NCI-H82 (cell line): ENCODE measurements around the gene PHYH.
"Not testable (repeated sequence)": the region's sequence is repeated elsewhere in the genome, so short reads cannot be mapped to it uniquely, and the experiment has no call there.

Source experiments
- DNase-seq: peaks from one replicate; lab custom pipeline; 2025; lab: John Stamatoyannopoulos, UW

The PHYH gene

DNA sequence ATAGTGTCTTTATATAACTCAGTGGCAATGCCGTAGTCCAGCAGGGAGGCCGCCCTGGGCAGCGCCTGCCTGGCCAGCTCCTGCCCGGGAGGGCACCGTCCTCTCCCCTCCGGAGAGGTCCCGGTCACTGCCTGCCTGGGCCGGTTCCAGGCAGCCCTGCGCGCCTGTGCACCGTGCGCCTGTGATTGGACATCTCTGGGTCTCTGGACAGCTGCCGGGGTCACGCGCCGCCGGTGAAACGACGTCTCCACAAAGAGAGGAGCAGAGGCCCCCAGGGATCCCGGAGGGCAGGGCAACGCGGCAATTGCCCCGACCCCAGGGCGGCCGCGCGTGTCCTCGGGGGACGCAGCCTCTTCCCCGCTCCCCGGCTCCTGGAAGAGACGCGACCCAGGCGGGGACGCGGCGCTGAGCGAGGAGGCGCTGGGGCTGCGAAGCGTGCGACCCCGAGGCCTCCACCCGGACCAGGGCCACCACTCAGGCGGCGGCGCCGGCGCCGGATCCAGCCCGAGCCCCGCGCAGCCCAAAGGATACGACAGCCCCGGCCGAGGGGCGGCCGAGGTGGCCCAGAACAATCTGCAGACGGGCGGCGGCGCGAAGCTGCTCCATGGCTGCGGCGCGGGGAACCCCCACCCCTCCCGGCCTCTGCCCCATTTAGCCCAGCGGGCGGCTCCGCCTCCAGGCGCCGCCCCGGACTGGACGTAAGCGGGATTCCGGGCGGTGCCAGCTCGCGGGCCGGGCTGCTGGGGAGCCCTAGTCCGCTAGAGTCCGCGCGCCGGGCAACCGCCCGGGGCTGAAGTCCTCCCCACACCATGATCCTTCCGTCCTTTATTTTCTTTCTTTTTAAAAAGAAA, at the start of gene PHYH:
Gene PHYH (minus strand): TSS at position 628 of the 851 bp plus-strand sequence. CDS start 22 bp downstream, at position 606.
- DNase-seq = peak; percentile 73

GRCh38 chr10:13348216-13349017, 48.6 kb upstream of the PHYH start, which contains the start of gene SEPHS1:
Gene SEPHS1, minus strand, starts transcription at chr10:13348293. Its CDS starts 3,343 bp downstream, at chr10:13344950.
- DNase-seq = peak; percentile 86

DNA sequence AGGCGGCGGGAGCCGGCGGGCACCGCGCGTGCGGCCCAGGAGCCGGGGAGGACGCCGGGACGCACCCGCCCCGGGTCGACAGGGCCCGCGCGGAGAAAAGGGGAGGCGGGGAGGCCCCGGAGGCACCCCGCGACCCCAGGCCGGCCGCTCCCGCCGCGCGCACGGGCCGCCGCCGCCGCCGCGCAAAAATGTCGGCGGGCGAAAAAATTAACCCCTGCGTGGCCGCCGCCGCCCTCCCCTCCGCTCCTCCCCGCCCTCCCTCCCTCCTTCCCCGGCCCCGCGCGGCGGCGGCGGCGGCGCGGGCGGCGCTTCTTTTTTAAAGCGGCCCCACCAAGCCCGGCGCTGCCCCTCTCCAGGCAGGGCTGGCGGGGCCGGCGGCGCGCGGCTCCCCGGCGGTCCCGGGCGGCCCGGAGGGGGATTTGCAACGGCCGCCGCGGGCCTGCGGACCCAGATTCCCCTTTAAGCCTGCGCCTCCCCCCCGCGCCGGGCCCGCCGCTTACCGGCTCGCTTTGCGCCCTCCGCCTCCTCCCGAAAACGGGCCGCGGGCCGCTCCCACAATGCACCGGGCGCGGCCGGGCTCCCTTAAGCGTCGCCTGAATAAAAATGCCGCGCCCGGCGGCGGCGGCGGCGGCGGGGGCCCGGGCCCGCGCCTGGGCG, 47.8 kb upstream of the PHYH start:
- peak; percentile 83 for DNase-seq

DNA sequence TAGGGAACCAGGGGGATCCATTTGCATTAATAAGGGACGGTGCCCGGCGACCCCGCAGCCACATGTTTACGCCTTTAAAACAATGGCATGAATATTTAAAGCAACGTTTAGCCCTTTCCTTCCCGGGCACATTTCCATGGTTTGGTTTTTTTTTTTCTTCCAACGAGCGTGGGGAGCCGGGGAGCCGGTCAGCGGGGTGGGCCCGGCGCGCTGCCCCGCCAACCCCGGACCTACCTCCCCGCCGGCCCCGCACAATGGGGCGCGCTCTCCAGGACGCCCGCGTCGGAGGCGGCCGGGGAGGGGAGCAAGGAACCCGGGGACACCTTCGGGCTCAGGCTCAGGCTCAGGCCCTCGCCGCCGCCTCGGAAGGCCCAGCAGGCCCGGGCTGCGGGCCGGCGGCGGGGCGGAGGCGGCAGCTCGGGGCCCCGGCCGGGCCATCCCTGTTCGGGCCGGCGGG, 47.2 kb upstream of the PHYH start:
- DNase-seq = peak; percentile 24

DNA sequence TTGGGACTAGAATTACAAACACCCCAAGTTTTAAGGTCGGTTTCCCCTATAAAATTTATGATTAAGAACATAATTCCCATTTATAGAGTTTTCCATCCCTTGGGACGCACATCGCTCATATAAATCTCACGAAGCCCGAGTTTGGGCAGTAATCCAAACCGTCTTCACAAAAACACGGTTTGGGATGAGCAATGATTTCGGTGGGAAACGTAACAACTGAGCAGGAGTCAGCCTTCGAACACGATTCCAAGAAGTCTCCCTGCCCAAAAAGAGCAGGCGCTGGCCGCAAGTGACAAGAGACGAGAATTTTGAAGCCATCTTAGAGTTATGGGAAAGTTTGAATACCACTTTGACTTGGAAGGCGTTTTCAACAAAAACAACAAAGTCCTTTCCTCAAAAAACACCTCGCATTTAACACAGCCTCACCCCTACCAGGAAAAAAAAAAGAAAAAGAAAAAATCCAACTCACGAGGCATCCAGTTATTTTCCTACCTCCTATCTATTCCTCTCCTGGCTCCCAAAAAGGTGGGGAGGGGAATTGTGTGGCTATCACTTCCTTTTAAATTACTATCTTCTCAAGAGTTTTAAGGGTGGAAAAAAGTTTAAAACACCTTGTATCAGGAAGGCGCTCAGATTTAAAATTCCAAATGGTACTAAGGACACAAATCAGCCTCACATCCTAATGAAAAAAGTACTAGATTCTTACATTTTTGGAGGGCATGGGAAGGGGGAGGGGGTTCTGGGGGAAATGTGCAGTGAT, 46.6 kb upstream of the PHYH start:
- DNase-seq = no peak

DNA sequence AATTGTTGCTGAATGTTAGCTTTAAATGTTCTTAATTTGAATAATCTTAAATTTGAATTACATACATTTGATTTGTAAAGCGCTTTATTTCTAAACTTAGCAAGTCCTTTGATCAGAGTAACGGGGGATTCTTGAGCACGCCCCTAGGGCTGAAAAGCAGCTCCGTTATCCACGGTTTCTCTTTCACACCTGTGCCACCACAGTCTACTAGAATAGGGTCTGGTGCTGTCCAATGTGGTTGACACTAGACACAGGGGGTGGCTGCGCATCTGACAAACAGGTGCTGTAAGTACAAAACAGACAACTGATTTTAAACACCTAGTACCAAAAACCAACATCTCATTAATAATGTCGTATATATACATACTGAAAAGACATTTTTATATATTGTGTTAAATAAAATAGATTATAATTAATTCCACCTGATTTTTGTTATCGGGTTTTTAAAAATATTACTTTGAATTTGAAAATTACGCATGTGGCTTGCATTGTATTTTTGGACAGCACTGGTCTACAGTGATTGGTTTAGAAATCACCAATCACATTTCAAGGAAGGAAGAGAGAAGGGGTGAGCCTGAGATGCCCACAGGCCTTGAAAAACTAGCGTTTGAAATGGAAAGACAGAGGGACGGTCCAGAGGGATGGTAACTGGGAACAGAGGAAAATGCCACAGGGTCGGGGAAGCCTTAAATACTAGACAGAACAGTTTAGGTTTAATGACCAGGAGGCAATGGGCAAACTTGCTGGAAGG, 40.9 kb upstream of the PHYH start:
- no peak for DNase-seq

DNA sequence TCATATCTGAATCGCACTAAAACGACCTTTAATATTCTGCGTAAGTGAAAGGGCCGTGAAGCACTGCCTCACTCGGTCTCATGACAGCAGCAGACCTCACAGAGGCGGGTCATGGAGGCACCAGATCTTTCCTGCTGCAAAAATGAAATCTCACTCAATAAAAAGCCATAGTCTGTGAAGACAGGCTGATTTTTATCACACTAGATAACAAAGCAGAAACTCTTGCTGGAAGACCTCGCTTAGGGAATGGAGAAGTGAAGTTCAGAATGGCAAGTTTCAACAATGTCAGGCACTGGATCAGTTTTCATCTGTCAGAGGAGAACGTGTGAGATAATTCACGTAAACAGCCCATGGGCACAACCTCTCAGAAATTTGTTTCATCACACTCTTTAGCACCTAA, 40.2 kb upstream of the PHYH start:
- no peak for DNase-seq

GRCh38 chr10:13338390-13339110, 38.7 kb upstream of the PHYH start:
- no peak for DNase-seq

GRCh38 chr10:13337827-13338196, 37.9 kb upstream of the PHYH start:
- DNase-seq = no peak

GRCh38 chr10:13337128-13337826, 37.4 kb upstream of the PHYH start:
- no peak for DNase-seq

DNA sequence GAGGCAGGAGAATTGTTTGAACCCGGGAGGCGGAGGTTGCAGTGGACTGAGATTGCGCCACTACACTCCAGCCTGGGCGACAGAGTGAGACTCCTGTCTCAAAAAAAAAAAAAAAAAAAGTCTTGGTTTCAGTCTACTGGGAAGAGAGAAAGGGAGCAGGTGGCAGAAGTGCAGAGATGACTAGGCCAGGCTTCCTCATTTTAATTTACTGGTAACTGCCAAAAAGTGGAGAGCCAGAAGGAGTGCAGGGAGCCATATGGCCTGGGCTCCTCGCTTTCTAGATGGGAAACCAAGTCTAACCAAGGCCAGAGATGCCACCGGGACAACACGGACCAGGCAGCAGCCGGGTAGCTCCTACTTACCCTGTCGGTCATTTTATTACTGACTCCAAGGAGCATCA, 36.0 kb upstream of the PHYH start:
- no peak for DNase-seq

GRCh38 chr10:13334556-13334955, 34.7 kb upstream of the PHYH start:
- no peak for DNase-seq

DNA sequence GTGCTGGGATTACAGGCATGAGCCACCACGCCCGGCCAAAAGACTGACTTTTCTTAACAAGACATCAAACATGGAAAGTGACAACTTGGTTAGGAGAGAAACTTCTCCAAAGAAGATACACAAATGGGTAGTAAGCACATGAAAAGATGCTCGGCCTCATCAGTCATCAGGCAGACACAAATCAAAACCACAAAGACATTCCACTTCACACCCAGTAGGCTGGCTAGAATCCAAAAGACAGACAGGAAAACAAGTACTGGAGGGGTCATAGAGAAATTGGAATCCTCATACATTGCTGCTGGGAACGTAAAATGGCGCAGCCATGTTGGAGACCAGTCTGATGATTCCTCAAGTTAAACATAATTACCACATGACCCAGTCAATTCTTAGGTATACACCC, 31.8 kb upstream of the PHYH start:
- no peak for DNase-seq

DNA sequence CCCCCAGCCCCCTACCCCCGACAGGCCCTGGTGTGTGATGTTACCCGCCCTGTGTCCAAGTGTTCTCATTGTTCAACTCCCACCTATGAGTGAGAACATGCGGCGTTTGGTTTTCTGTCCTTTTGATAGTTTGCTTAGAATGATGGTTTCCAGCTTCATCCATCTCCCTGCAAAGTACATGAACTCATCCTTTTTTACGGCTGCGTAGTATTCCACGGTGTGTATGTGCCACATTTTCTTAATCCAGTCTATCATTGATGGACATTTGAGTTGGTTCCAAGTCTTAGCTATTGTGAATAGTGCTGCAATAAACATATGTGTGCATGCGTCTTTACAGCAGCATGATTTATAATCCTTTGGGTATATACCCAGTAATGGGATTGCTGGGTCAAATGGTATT, 31.1 kb upstream of the PHYH start:
- not testable (repeated sequence) for DNase-seq

DNA sequence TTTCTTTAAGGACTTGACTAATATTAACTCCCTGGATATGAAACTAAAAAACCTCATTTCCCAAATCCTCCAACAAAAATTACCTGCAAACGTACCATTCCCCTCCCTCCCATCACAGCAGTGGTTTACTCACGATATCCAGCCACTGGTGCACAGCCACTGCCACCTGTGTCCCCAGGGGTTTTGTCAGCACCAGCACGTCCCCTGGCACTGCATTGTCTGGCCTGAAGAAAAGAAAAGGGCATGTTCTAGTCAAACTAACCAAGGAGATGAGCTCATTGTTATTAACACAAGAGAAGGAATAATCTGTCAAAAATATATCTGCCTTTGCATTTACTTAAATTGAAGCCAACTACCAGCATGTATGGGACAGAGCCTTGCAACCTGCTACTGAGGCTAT, 29.7 kb upstream of the PHYH start:
- DNase-seq = no peak

DNA sequence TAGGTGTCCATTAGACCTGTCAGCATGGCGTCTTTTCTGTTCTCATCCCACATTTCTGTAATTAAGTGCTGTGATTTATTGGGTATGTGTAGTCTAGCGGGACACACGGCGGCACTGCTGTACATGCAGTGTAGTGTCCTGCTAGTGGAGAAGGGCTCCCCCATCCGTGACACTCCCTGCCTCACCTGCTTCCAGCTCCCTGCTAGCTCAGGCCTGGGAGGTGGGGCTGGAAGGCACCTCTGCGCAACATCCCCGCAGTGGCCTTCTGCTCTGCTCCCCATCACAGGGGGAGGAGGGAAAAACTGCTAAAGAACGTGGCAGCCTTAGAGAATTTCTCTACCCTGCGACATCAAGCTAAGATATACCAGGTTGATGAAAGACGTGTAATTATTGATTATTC, 28.7 kb upstream of the PHYH start:
- DNase-seq = no peak

DNA sequence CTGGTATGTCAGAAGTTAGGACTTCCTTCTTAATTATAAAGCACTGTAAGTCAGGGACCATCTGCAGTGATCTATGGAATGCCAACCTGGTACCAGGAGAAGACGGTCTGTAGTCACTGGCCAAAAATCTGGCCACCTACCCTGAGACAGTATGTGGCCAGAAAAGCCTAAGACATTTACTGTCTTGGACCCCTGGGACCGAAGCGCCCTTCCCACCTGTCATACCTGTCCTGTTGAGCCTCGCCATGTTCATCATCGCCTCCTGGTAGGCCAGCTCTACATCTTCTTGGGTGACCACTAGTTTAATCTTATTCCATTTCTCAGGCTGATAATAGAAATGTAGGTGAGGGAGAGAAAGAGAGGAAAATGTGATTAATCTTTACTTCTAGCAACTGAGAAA, 28.3 kb upstream of the PHYH start:
- DNase-seq = no peak

GRCh38 chr10:13327534-13327933, 27.7 kb upstream of the PHYH start:
- no peak for DNase-seq

DNA sequence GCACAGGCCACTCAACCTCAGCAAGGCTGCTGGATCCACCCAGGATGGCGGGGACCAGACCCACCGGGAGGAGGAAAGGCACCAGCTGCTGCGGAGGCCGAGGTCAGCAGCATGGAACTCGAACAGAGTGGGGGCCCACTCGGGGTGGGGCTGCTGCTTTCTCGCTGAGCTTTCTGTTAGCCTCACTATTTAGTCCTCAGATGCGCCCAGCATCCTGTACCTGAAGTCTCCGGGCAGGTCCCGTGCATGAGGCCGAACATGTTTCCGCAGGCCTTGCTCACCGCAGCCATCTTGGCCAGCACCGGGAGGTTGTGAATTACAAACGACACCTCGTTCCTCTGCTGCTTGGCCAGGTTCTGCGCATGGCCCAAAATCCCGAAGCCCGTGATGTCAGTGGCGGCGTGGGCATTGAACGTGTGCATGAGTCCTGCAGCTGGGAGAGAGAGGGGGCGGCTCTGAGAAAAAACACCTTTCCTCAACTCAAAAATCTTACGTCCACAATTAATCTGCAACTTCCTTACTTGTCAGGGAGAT, 22.8 kb upstream of the PHYH start:
- no peak for DNase-seq
